ENCODE measurements around the gene ICAM1.

- peak in 1 of 12 donors; percentile 8 for TF ChIP-seq CTCF (IDR thresholded peaks at IDR 0.05)
- no peak for TF ChIP-seq POLR2A (IDR thresholded peaks at IDR 0.05)
Measured at GRCh38 chr19:10294368-10294697, 23.4 kb downstream of the ICAM1 start.

Measured in heart left ventricle (tissue), 13 donors.